Heart right ventricle (tissue), 16 donors: ENCODE data around the gene NLRP1. TPM values are rescaled to one million over a fixed set of nuclear protein-coding genes. Genes with fewer than 3 reads are reported as not detected.

Experiments used
- ATAC-seq, 8 donors: fragments of 200-7000 bp; cut with Tn5 transposase; one replicate each; pipeline ENCODE4 v1.9.1; 2020; ENCODE audit warnings: mild to moderate bottlenecking in 8 of 8, moderate library complexity in 8 of 8, moderate number of reproducible peaks in 1 of 8
- DNase-seq, 2 donors: peaks; one replicate each; pipeline ENCODE4 v3.0.0-alpha.2; 2020
- H3K27ac ChIP-seq, 10 donors: fragments of 200-600 bp; sonication (generic) in 2 of 10; one replicate each; pipeline versions ENCODE4 v1.5.0 to v1.8.0; 2020 to 2022; ENCODE audit warnings: mild to moderate bottlenecking in 3 of 10
- H3K27me3 ChIP-seq, 7 donors: fragments of 200-600 bp; one replicate each; pipeline ENCODE4 v1.8.0; 2021 to 2022; ENCODE audit warnings: mild to moderate bottlenecking in 2 of 7
- H3K36me3 ChIP-seq, 9 donors: fragments of 200-600 bp; sonication (generic) in 1 of 9; one replicate each; pipeline versions ENCODE4 v1.5.0 to v1.8.0; 2020 to 2022; ENCODE audit warnings: mild to moderate bottlenecking in 2 of 9
- H3K4me1 ChIP-seq, 9 donors: fragments of 200-600 bp; sonication (generic) in 1 of 9; one replicate each; pipeline versions ENCODE4 v1.5.0 to v1.8.0; 2020 to 2022; ENCODE audit warnings: mild to moderate bottlenecking in 4 of 9
- H3K4me3 ChIP-seq, 10 donors: fragments of 200-600 bp; sonication (generic) in 2 of 10; one replicate each; pipeline versions ENCODE4 v1.5.0 to v1.8.0; 2020 to 2022; ENCODE audit warnings: mild to moderate bottlenecking in 7 of 10, moderate library complexity in 2 of 10
- H3K9me3 ChIP-seq, 11 donors: fragments of 200-600 bp in 10 of 11; sonication (generic) in 2 of 11; one replicate each; pipeline versions ENCODE4 v1.5.0 to v1.8.0; 2013 to 2022; ENCODE audit warnings: mild to moderate bottlenecking in 2 of 11, control low read depth in 1 of 11, moderate library complexity in 1 of 11
- WGBS, 2 donors: extraction: QIAGEN DNeasy Blood & Tissue Kit; methylation state at CpG; one replicate each; pipeline ENCODE4 v1.1.7; 2013; ENCODE audit warnings: inconsistent platforms in 1 of 2; 5-methylcytosine and 5-hydroxymethylcytosine counted together
- intact Hi-C, 10 donors: fragments of 100-400 bp; cut with DNase I; formaldehyde crosslinking; loops; one replicate each; pipeline versions ENCODE4 v1.11.1 to v1.14.2; 2022
- polyA plus RNA-seq, 2 donors: library from polyadenylated mRNA; stranded (reverse); fragments of 200-250 nt; gene quantifications; one replicate each; pipeline ENCODE4 v1.2.3, GENCODE V29; 2013
- total RNA-seq, 10 donors: library from RNA; stranded (reverse); fragmentation: NEBNext Ultra II Directional in 3 of 10; extraction: Animal tissue kit (Norgen Biotek cat#: 25700) in 3 of 10; gene quantifications; one replicate each; pipeline versions ENCODE4 v1.2.1 to v1.2.4, GENCODE V29; 2021 to 2023
- TF ChIP-seq, protein P1 (sequence below), 9 donors: fragments of 200-600 bp; sonication (generic) in 2 of 9; IDR thresholded peaks; one replicate each; pipeline versions ENCODE4 v1.5.0 to v1.8.0; 2021 to 2022; ENCODE audit warnings: antibody characterized with exemption in 9 of 9, mild to moderate bottlenecking in 5 of 9, moderate library complexity in 1 of 9
- donor health status: Arrhythmogenic right ventricular cardiomyopathy.
- donor health status: ischemic (EF 13 %, LVEDD 7.1; RV severe dilation, severe dysfunction).
- donor health status: healthy with polysubstance abuse.
- donor health status: DM: no; HTN: yes; CAD: no.
- donor health status: DM: no; HTN: no; CAD: no.
- donor health status: ischemic (EF 25% LVEDD 6.9; RV normal size, moderate dysfunction).
- donor health status: ischemic (EF 25% LVEDD 5.7; RV mildly dilated, moderate dysfunction).
- donor health status: healthy.
- donor health status: DM: yes; HTN: yes; CAD: no.
- donor health status: Ischemic cardiomyopathy.
- donor health status: ischemic (EF 35%, LVEDD 5.7; RV mildly dilated, moderate dysfunction).
- donor health status: nonischemic (EF 11% LVEDD 7.7; RV severe dilation, severe dysfunction).
- donor health status: DM: yes; HTN: yes; CAD: no.
- donor health status: PGD.
- donor health status: ischemic (EF 29% LVEDD 5.4; RV normal size, mild dysfunction).
- donor health status: nonischemic (EF 23%, LVEDD 6.1; RV moderate dilation, normal function).

NLRP1 gene
- total and polyA plus RNA-seq, 12 donors, result 4.9 to 34.3 (median 7.6) TPM

DNA sequence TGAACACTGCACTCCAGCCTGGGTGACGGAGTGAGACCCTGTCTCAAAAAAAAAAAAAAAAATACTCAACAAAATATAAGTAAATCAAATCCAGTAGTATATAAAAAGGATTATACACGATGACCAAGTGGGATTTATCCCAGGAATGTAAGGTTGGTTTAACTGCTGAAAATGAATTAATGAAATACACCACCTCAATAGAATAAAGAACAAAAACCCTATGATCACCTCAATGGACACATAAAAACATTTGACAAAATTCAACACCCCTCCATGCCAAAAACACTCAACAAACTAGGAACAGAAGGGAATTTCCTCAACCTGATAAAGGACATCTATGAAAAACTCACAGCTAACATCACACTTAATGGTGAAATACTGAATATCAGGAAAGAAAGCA, 91.3 kb downstream of the NLRP1 start:
- TF ChIP-seq, protein P1, sequence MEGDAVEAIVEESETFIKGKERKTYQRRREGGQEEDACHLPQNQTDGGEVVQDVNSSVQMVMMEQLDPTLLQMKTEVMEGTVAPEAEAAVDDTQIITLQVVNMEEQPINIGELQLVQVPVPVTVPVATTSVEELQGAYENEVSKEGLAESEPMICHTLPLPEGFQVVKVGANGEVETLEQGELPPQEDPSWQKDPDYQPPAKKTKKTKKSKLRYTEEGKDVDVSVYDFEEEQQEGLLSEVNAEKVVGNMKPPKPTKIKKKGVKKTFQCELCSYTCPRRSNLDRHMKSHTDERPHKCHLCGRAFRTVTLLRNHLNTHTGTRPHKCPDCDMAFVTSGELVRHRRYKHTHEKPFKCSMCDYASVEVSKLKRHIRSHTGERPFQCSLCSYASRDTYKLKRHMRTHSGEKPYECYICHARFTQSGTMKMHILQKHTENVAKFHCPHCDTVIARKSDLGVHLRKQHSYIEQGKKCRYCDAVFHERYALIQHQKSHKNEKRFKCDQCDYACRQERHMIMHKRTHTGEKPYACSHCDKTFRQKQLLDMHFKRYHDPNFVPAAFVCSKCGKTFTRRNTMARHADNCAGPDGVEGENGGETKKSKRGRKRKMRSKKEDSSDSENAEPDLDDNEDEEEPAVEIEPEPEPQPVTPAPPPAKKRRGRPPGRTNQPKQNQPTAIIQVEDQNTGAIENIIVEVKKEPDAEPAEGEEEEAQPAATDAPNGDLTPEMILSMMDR (IDR thresholded peaks at IDR 0.05), result no peak
- WGBS, 2 donors, result 98 to 99% methylated on average over 2 of the region's 2 CpGs

DNA sequence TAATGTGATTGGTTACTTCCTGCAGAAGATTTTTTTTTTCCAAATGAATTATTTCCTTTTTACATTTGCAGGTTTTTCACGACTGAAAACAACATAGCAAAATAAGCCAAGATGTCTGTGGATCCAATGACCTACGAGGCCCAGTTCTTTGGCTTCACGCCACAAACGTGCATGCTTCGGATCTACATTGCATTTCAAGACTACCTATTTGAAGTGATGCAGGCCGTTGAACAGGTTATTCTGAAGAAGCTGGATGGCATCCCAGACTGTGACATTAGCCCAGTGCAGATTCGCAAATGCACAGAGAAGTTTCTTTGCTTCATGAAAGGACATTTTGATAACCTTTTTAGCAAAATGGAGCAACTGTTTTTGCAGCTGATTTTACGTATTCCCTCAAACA, 95.6 kb downstream of the NLRP1 start:
- Histone ChIP-seq H3K9me3 (peaks cover 0 to 10% (median 0%) of the 10 kb centered on the region in 11 donors), H3K4me3 (no peak overlapping the region), H3K4me1 (peaks cover 4 to 34% (median 30%) of the 10 kb centered on the region in 9 donors), H3K27me3 (no peaks in the 10 kb centered on the region), H3K27ac (no peak overlapping the region), H3K36me3 (peaks cover 0 to 45% (median 18%) of the 10 kb centered on the region in 9 donors)
- DNase-seq, result no peak
- TF ChIP-seq, protein P1 (IDR thresholded peaks at IDR 0.05), result no peak
- 72 to 80% methylated on average over 8 of the region's 8 CpGs for WGBS, 2 donors
- intact Hi-C loops, result no loop called here
- no peak for ATAC-seq

More for the DNA sequence above, 91.3 kb downstream of the NLRP1 start:
- Histone ChIP-seq H3K4me3 (no peak overlapping the region), H3K27ac (no peak overlapping the region), H3K27me3 (no peaks in the 10 kb centered on the region), H3K9me3 (peaks cover 0 to 14% (median 0%) of the 10 kb centered on the region in 11 donors), H3K36me3 (peaks cover 0 to 31% (median 18%) of the 10 kb centered on the region in 9 donors), H3K4me1 (peaks cover 0 to 10% (median 1%) of the 10 kb centered on the region in 9 donors)
- DNase-seq, result no peak
- intact Hi-C loops, result no loop called here
- ATAC-seq, result no peak

DNA sequence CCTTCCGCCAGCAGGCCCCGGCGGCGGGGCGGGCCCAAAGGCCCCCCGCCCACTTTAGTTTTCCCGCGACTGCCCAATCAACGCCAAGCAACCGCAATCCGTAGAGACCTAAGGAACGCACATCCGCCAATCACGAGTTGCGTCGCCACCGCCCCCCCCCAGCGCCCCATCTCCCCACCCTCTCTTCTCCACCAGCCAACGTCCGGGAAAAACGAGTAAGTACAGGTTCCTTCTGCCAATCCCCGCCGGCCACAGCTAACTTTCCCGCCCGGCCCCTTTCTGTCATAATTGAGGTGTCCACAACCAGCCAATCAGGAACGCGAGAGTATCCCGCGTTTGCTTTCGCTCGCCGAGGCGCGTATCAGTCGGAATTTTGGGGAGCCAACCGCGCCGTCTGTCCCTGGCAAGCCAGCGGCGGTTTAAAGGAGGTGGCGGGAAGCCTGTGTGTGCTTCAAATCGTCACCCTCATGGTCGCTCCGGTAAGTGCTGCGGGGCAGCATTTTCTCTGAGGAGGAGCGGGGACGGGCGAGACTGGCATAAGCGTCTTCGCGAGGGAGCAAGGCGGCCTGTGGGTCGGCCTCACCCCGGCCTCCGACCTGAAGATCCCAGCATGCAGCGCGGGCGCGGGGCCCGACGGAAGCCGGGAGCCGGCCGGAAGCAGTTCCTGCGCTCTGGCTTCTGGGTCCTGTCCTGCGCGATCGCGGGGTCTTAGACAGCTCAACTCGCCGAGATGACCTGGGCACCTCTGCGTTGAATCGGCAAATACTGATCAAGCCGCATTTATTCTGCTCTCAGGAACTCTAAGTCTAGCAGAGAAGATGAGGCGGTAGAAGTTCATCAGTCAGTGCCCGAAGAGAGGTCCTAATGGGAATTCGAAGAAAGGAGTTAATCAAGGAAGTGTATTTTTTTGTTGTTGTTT, 97.8 kb downstream of the NLRP1 start, which contains the start of gene MIS12:
MIS12 (plus strand) TSS at position 361 of the 919 bp plus-strand sequence. CDS start 2,297 bp downstream, outside the sequence.
- DNase-seq, result peak; percentile 93 to 99
- Histone ChIP-seq H3K9me3 (no peaks in the 10 kb centered on the region), H3K27me3 (no peaks in the 10 kb centered on the region), H3K4me3 (peak within 1 kb of the TSS; percentile 65 to 96 (median 87)), H3K27ac (peak within 1 kb of the TSS; percentile 97 to 100 (median 100)), H3K4me1 (peaks cover 4 to 42% (median 31%) of the 10 kb centered on the region in 9 donors), H3K36me3 (peaks cover 0 to 67% (median 23%) of the 10 kb centered on the region in 9 donors)
- TF ChIP-seq, protein P1 (IDR thresholded peaks at IDR 0.05), result no peak
- WGBS, 2 donors, result 0 to 1% methylated on average over 75 to 77 of the region's 77 CpGs
- intact Hi-C loops, result loop anchor here in 1 of 10 donors (2.0 kb wide), 1 partner anchor 68 kb away; the partner anchor contains the start of gene NUP88
- peak; percentile 95 to 99 (median 97) for ATAC-seq
